ENCODE measurements around the gene PTGES3L. TPM values are rescaled to one million over a fixed set of nuclear protein-coding genes. Genes with fewer than 3 reads are reported as not detected.
A peak's percentile ranks its signal among the peaks of the same experiment; 100 is the strongest.

PTGES3L gene
- total and polyA plus RNA-seq, 2 of the 13 experiments (the other 11 are each of a cell fraction or from before 2014, with no cell fraction given), result 1.2 to 2.9 TPM

- TF ChIP-seq CREB1 (IDR thresholded peaks at IDR 0.05) (peak; percentile 83), CREB1 (CRISPR knock-in tag; IDR thresholded peaks at IDR 0.05) (0 out of 2 replicates have a peak, but pooled peaks have one; percentile 42), ZNF788 (CRISPR knock-in tag; IDR thresholded peaks at IDR 0.05; ENCODE audit: borderline replicate concordance) (peak; percentile 34; the same call in 1 of the 2 replicates)
Observed at GRCh38 chr17:42980766-42981397, 1.0 kb upstream of the PTGES3L start (continued).

- ChIA-PET POLR2A (interaction anchor here (1.0 to 4.3 kb wide), 4 partner anchors 17 to 200 kb away, joined by 3 to 53 read pairs (median 4); partner anchors contain the start of genes CNTD1, COA3 and RPL27), CTCF (ENCODE audit: low intra/inter-chr PET ratio, low total read pairs) (interaction anchor here (1.1 kb wide), 1 partner anchor 17 kb away, joined by 3 read pairs; the partner anchor contains the start of gene RPL27)
- BruUV-seq (replicated peaks), result no TSS peak
- WGBS (ENCODE audit: low lambda C conversion rate), result under 1% methylated on average over 28 of the region's 39 CpGs
- intact Hi-C loops (cut with micrococcal nuclease; ENCODE audit: unreplicated experiment), result loop anchor here (2.0 to 5.0 kb wide), 2 partner anchors 18 to 138 kb away; partner anchors contain the start of genes AOC2 and RPL27
- in situ Hi-C loops (cut with HindIII; ENCODE audit: extremely low pct_ligation_motif_present, low pct_unique_long_range_greater_than_20kb), result loop anchor here (10.0 kb wide), 1 partner anchor 136 kb away; the partner anchor contains the start of gene AOC2
- Histone ChIP-seq H2AFZ (ENCODE audit: low read length) (peak within 1 kb of the TSS; percentile 59), H3K9ac (ENCODE audit: insufficient read depth, low read depth, low read length) (peak within 1 kb of the TSS; percentile 78), H3K27me3 (ENCODE audit: control insufficient read depth in 1 of 2, insufficient read depth in 2 of 2, low read length in 2 of 2) (peaks cover 0 to 3% of the 10 kb centered on the region in 2 experiments; a peak in 1 of 5 replicates), H3K79me2 (ENCODE audit: insufficient read depth, low read length) (peaks cover 17% of the 10 kb centered on the region), H3K4me3 (replicated peaks in 1 of 3; ENCODE audit: insufficient read depth in 1 of 3, low read depth in 2 of 3, low read length in 3 of 3) (peak within 1 kb of the TSS; percentile 77 to 97 (median 91)), H3K36me3 (replicated peaks in 1 of 2; ENCODE audit: control insufficient read depth in 1 of 2, insufficient read depth in 2 of 2, low read length in 2 of 2) (0 out of 5 replicates have a peak, but pooled peaks cover 0 to 8% of the 10 kb centered on the region in 2 experiments), H3K4me1 (ENCODE audit: insufficient read depth, low read length) (peaks cover 50% of the 10 kb centered on the region), H3K27ac (ENCODE audit: extremely low read length, insufficient read depth, low read length) (peak within 1 kb of the TSS; percentile 71), H3K9me3 (ENCODE audit: low read length) (no peaks in the 10 kb centered on the region), H4K20me1 (ENCODE audit: insufficient read depth, low read length) (no peaks in the 10 kb centered on the region), H3K4me2 (ENCODE audit: low read depth, low read length) (peak within 1 kb of the TSS; percentile 94)
- DNase-seq (ENCODE audit: low spot score) (peak; percentile 85), ATAC-seq (peak; percentile 85), FAIRE-seq (no peak)
- peak; percentile 13; the same call in 1 of the 2 replicates for TF ChIP-seq ZNF274 (CRISPR knock-in tag; IDR thresholded peaks at IDR 0.05)
- no peak for TF ChIP-seq ZNF619 (CRISPR knock-in tag; IDR thresholded peaks at IDR 0.05)
- no peak for TF ChIP-seq PRMT3 (CRISPR knock-in tag; IDR thresholded peaks at IDR 0.05; ENCODE audit: borderline replicate concordance, low read depth)
- no peak for TF ChIP-seq HOXA7 (CRISPR knock-in tag; IDR thresholded peaks at IDR 0.05)
- TF ChIP-seq ZBTB33 (CRISPR knock-in tag; IDR thresholded peaks at IDR 0.05), result no peak
- TF ChIP-seq ZNF788 (CRISPR knock-in tag; IDR thresholded peaks at IDR 0.05; ENCODE audit: borderline replicate concordance), result no peak; the same call in 1 of the 2 replicates
- peak; percentile 35 for TF ChIP-seq PATZ1 (CRISPR knock-in tag; IDR thresholded peaks at IDR 0.05)
- no peak for TF ChIP-seq NFIC (IDR thresholded peaks at IDR 0.05; ENCODE audit: low read length)
- TF ChIP-seq ZNF580 (CRISPR knock-in tag; IDR thresholded peaks at IDR 0.05; ENCODE audit: borderline replicate concordance, low read depth), result no peak
- TF ChIP-seq PBX2 (CRISPR knock-in tag; IDR thresholded peaks at IDR 0.05), result no peak
- TF ChIP-seq ZFP91 (CRISPR knock-in tag; IDR thresholded peaks at IDR 0.05; ENCODE audit: borderline replicate concordance), result no peak
Observed at GRCh38 chr17:42980274-42980765, 440 bp upstream of the PTGES3L start, which contains the start of gene RUNDC1. RUNDC1 (plus strand) TSS chr17:42980565; CDS start chr17:42980577, 12 bp downstream.

Measured in HepG2 (cell line).